GM19372 (cell line): ENCODE results near the gene BCDIN3D.

Experiments used
- ATAC-seq: cut with Tn5 transposase; IDR thresholded peaks from one replicate; pipeline ENCODE4 v1.9.1; 2021; ENCODE audit warnings: mild to moderate bottlenecking, low read depth, moderate library complexity; ENCODE audit not compliant: unreplicated experiment

Gene BCDIN3D

DNA sequence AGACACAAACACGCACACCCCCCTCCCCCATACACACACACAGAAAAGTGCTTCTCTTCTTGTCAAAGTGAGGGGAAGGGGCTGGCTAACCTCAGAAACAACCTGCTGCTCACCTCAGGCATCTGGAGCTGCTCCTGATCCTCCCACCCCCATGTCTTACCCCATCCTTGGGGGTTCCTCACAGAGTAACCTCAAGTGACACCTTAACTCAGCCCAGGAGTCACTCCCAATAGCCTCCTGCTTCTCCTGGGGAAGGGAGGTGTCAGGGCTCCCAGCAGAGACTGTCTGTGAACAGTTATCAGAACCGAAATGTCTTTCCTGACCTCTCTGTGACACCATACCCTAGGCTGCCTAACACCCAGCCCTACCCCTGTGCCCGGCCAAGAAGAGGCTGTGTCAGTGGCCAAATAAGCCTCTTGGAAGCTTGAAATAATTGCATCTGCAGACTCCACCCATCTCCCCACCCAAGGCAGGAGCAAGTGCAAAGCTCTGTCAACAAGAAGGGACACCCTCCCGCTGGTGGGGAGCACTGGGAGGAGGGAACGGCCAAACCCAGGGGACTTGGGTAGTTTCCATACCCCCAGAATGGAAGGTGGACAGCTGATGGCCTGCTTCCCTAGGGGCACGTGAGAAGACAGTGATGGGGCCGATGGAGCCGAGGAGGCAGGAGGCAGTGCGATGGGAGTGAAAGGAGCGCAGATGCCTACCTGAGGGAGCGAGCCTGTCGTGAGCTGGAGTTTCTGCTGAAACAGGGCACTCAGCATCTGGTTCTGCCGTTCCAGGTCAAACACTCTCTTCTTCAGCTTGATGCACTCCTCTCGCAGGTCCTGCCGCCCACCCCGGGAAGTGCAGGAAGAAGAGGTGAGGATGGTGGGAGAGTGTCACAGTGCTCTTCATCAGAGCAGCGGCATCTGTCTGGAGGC lies 41.5 kb downstream of the BCDIN3D start:
- ATAC-seq: no peak

DNA sequence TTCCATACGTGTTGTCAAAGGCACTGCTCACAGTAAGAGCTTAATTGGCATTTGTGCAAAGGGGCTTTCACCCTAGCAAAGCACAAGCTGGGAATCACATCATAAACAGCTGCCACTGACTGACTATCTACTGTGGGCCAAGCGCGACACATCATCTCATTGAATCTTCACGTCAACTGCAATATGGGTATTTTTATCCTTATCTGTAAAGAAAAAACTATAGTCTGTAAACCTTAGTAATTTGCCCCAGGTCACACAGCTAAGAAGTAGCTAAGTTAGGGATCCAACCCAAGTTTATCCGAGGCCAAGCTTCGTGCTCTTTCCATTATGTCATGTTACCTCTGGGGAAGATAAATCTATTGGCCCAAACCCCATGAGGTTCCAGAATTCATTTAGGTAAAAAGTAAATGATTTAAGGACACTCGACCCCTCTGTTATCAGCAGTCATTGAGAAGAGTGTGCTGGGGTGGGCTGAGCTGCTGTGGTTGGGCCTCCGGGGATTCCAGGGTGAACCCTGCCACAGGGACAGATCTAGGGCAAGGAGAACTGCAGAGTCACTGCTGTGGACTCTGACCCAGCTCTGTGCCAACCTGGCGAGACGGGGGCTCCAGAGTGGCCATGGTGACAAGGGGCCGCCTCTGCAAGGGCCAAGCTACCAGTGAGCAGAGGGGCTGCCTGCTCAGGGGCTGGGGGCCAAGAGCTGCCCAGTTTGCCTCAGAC lies 42.3 kb downstream of the BCDIN3D start:
- no peak for ATAC-seq

DNA sequence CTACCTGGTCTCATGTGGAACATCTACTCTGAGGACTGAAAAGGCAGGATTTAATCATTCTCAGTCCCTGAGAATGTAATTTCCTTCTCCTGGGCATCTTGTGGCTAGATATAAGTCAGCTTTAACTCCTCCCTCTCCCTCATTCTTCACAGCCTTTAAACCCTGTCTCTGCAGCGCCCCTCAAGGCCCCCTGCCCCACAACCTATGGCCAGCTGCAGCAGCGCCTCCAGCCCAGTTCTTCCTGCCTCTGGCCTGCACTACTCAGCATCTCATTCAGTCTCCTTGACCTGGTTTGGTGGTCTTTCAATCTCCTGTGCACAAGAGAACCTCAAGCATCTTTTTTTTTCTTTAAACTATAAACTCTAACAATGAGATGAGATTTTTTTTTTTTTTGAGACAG lies 44.0 kb downstream of the BCDIN3D start:
- no peak for ATAC-seq

DNA sequence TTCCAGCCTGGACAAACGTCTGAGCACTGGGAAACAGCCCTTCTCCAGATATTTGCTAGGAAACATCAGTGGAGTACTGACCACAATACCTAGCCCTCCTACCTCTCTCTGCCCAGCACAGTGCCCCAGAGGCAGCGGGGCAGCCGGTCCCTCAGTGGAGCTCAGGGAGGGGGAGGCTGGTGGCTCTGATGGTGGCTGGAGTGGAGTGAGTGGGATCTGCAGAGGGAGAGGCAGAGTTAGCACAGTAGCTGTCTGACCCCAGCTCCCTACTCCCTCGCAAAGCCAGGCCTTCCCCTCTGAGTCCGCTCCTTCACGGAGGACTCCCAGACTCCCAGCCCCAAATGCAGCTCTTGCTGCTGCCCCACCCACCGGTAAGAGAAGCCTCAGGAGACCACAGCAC lies 44.7 kb downstream of the BCDIN3D start:
- ATAC-seq: no peak

DNA sequence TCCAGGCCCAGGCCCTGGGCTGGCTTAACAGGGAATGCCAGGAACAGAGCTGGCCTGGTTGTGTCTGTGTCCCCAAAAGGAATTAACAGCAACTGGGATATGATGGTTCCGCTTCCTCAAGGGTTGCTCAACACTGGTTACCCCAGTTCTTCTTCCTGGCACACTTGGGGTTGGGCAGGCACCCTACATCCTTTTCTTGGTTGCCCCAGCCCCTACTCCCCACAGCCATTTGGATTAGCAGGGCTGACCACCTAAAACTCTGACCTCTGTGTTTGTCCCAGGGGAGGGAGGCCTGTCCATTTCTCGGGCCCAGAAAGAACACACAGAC lies 45.5 kb downstream of the BCDIN3D start:
- ATAC-seq: no peak

DNA sequence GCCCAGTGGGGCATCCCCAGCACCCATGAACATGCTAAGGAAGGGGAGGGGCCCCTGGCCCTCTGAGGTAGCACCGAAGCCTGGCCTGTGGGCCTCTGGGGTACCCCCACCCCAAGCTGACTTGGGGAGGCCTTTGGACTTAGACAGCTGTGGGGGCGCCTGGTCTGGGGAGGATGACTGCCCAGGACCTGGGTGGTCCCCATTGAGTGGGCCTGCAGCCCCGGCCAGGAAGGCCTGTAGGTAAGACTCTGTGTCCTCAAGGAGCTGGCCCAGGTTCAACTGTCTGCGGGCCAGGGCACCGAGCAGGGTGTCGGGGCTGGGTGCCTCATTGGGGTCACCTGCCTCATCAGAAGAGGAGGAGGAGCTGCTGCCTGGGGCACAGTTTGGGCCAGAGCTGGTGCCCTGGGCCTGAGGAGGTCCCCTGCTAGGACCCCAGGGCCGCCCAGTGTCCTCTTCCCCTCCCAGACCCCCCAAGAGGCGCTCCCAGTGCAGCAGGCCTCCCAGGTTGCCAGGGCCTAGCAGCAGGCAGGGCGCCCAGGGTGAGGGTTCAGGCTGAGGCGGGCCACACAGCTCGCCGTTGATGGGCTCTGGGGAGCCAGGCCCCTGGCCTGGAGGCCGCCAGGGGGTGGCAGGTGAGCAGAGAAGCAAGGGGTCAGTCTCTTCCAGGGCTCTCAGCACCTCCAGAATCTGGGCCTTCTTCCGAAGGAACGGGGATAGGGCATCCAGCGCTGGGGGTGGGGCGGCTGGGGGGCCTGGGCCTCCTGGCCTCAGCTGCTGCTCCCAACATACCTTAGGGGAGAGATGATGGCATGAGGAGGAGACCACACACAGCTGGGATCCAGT lies 46.1 kb downstream of the BCDIN3D start:
- no peak for ATAC-seq

DNA sequence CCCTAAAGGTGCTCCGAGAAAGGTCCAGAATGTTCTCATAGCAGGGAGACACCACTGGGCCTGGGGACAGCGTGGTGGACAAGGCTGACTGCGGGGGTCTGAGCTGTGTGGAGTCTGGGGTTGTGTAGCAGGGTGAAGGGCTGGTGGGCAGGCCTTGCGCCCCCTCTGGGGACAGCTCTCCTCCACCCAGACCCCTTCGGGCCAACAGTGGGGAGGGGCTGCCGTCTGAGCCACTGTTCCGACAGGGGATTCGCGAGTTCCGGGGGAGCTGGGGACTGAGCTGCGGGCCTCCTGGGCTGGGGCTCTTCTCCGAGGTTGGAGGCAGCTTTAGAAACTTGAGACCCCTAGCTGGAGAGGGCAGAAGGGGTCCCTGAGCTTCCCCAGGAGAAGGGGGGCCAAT lies 46.8 kb downstream of the BCDIN3D start:
- no peak for ATAC-seq

DNA sequence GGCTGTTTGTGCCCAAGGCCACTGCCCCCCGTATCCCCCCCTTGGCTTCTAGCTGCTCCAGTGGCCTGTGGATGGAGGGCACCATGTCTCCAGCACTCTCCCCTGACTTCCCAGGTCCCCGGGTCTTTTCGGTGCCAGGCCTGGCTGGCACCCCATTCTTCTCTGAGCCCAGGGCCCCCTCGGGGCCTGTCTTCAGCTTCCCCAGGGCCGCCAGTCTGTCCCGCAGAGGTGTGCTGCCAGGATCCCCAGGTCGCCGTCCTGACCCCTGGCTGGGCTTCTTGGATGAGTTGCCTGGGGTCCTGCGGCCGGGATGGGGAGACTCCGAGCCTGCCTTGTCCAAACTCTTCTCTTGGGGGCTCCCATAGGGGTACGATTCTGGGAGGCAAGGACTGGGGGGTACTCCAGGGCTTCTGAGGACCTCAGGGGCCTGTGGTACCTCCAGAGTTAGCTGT lies 47.2 kb downstream of the BCDIN3D start:
- ATAC-seq: no peak

DNA sequence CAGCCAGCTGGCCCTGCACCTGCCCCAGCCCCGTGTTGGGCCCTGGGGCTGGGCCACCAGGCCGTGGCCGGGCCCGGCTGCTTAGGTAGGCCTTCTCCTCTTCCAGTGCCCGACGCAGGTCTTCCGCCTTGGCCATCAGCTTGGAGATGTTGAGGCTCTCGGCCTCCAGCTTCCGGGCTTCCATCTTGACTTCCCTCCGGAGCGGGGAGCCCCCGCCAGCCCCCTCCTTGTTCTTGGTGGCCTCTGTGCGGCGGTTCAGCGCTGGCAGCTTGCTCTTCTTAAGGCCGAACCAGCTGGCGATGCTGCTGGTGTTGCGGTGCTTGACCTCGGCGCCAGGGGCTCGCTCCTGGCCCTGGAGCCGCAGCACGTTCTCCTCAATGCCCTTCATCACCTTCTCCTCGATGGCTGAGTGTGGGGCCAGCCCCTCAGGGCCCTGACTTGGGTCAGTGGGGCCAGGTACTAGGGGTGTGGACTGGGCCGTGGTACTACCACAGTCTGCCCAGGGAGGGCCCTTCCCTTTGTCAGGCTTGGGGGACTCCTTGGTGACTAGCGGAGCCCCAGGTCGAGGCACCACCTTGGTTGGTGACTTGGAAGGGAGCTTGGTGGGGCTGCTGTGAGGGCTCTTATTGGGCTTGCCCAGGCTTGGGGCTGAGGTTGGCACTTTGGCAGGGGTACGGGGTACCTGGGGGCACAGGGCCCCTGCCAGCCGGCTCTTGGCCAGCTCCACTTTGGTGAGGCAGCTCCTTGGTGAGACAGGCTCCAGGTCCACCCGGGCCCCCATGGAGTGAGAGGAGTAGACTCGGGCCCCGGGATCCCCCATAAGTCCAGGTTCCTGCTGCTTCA lies 47.9 kb downstream of the BCDIN3D start:
- no peak for ATAC-seq

DNA sequence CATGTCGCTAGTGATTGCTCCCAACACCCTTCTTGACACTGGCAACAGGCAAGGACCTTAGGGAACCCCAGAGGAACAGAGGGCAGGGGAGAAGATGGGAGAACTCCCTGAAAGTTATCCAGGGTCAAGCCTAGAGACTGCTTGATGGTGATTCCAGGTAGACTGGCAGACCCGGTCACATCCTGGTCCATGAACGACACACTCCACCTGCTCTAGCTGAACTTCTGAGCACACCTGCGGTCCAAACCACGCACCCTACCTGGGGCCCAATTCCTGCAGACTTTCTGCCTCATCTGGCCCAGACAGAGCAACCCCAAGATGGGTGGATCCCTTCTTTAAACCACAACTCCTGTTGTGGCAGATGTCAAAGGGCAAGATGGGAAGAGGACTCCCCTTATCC lies 48.9 kb downstream of the BCDIN3D start:
- ATAC-seq: no peak

DNA sequence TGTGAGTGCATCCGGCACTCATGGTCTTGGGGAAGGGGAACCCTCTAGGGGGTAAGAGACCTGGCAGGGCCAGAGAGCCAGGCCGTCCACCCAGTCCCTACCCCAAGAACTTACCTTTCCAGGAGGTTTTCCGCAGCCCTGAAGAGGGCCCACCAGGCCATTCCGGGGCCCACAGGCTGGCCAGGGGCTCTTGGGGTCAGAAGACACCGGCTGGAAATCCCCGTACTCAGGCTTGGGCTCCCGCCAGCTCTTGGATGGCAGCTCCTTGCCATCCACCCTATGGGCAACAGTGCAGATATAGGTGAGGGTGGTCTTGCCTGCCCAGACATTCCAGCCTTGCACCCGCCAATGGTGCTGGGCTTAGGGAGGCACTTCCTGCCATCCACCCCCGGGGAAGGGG lies 49.3 kb downstream of the BCDIN3D start:
- ATAC-seq: no peak

DNA sequence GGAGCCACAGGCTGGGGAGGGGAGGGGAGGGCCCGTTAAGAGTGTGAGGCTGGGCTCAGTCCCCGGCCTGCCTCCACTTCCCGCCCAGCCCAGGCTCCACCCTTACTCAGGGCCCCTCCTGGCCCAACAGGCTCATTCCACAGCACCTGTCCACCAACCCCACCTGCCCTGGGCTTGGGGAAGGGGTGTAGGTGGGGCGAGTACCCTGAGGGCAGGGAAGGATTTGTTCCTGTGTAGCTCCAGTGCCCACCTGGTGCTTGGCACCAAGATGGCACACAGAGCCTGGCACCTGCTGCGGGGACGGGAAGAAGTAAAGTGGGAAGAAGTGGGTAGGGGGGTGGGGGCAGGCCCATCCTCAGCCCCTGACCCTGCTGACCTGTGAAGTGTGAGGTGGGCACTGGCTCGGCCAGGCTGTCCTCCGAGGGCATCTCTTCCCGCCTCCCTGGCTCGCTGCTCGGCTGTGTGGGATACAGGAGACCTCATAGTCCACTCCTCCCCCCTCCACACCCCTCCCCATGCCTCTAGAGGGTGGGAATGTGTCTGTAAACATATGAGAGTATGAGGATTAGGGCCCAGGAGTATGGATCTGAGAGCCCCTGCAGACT lies 49.8 kb downstream of the BCDIN3D start:
- no peak for ATAC-seq

DNA sequence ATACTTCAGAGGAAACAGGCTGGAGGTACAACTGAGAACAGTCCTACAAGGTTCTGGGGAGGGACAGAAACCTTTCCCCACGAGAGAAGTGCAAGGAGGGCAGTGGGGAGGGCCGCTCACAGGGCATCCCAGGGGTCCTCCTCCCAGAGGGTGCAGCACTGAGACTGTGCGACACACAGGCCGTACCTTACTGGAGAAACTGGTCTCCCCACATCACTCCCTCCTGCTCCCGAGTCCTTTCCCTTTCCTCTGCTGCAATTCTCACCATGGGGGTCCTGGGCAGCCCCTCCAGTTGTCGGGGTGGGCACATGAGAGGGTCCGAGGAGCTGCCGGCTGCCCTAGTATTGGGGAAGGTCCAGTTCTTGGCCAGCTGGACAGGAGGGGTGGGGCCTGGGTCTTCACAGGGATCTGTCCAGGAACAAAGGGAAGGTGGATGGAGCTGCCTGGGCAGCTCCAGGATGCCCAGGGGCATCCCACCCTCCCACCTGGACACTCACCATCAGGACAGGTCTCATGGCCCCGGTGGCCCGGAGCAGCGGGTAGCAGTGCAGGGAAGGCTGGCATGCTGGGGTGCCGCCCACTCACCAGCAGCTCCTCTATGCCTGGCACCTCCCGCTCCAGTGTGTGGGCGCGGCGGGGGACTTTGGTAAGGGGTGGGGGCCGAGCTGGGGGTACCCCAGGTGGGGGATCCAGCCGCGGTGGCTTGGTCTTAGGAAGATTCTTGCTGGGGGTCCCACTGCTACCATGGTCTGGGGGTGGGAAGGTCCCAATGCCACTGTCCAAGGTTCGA lies 50.5 kb downstream of the BCDIN3D start:
- no peak for ATAC-seq

DNA sequence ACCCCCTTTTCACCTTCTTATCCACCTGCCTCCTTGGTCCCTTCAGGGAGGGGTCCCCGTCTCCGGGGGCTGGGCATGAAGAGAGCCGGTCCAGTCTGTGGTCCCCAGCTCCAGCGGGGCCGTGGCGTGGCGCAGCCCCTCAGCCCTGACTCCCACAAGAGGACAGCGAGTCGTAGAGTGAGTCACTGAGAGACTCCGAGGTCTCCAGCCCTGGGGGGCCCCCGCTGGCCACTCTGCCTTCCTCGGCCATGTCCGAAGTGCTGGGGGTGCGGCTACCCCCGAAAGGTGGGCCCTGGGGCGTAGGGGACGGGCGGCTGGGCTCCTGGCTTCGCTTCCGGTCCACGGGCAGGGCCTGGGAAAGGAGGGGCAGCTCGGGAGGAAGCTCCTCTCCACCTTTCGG lies 51.2 kb downstream of the BCDIN3D start:
- no peak for ATAC-seq

DNA sequence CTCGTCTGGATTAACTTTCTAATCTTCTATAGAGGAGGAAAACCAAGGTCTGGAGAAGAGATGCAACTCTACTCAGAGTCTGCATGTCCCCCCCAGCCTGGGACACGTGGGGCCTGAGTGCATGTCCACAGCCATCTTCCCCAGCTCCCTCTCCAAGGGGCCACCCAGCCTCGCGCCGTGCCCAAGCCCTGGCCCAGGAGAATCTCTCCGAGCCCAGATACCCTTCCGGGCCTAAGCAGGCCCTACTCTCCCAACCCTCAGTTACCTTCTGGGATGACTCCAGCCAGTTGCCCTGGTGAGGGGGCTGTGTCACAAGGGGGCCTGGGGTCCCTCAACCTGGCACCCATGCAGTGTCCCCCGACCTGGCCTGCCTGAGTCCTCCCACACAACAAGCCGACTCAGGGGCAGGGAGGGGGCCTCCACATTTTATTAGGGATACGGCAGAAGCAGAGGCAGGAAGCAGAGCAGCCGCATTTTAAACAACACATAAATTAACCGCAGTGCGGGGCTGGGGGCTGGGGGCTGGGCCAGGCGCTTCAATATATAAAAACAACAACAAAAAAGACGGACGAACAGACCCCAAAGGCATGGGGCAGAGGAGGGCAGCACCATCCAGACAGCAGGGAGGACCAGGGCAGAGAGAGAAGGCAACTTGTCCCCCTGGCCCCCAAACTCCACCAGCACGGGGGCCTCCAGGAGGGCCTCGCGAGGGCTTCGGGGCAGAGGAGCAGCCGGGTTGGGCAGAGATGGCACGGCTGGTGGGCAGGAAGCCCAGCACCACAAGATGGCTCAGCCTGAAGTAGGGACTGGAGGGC lies 52.0 kb downstream of the BCDIN3D start:
- ATAC-seq: no peak

DNA sequence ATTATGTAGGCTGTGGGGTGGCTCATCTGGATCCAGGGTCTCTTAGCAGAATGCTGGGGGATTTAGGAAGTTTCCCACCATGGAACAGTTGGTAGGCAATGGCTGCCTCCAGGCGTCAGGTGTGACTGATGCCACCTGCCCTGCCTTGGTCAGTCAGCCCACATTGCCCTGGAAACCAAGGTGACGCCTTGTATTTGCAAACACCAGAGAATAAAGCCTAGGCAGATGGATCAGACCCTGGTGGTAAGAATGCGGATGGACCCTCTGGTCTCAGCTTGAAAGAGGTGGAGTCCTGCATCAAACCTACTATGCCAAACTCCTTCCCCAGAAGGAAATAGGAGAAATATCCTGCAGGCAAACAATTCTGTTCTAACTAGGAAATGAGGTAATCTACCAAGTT lies 52.9 kb downstream of the BCDIN3D start:
- ATAC-seq: no peak

DNA sequence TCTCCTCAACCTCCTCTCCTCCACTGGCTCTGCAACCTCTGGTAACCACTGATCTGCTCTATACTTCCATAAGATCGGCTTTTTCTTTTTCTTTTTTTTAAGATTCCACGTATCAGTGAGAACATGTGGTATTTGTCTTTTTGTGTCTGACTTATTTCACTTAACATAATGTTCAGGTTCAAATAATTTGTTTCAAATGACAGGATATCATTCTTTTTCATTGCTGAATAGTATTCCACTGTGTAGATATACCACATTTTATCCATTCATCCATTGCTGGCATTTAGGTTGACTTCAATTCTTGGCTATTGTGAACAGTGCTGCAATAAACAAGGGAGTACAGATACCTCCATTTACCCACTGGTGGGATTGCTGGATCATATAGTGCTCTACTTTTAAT lies 55.2 kb downstream of the BCDIN3D start:
- ATAC-seq: no peak
